B cell (primary cell): ENCODE data around the gene TRMU. TPM values are rescaled to one million over a fixed set of nuclear protein-coding genes. Genes with fewer than 3 reads are reported as not detected.

Source experiments
- ATAC-seq: fragments of 200-7000 bp; cut with Tn5 transposase; one replicate; pipeline ENCODE4 v1.10.0; 2021; ENCODE audit warnings: low read depth, mild to moderate bottlenecking, moderate number of reproducible peaks, moderate library complexity
- CTCF ChIA-PET: fragments of 350-600 bp; sonication (Branson Sonifier 250); formaldehyde crosslinking; loops from one replicate; lab custom pipeline; 2021; ENCODE audit warnings: antibody characterized with exemption, inconsistent platforms; lab: Charles Lee
- POLR2A ChIA-PET: fragments of 350-600 bp; sonication (Branson Sonifier 250); formaldehyde crosslinking; loops from one replicate; lab custom pipeline; 2021; ENCODE audit warnings: antibody characterized with exemption; lab: Charles Lee
- DNase-seq: peaks from one replicate; pipeline ENCODE4 v3.0.0; 2013
- H2AFZ ChIP-seq: 2 replicates; pipeline ENCODE4 v1.6.1; 2012; ENCODE audit warnings: mild to moderate bottlenecking, low read depth, low read length; ENCODE audit not compliant: insufficient read depth, poor library complexity, severe bottlenecking
- H3K27ac ChIP-seq, 2 donors: 1 replicate in 1 of 2; 2 replicates in 1 of 2; pipeline ENCODE4 v1.5.1; 2012 to 2013; ENCODE audit warnings: low read length in 2 of 2, mild to moderate bottlenecking in 2 of 2, moderate library complexity in 1 of 2
- H3K27me3 ChIP-seq, 4 experiments: fragments of 200-600 bp in 1 of 4; sonication (generic) in 1 of 4; replicated peaks in 1 of 4; 1 replicate in 2 of 4; 2 replicates in 2 of 4; pipeline versions ENCODE4 v1.6.1 to v1.7.0; 2013 to 2016; ENCODE audit warnings: low read length in 3 of 4, mild to moderate bottlenecking in 2 of 4, mixed read lengths in 1 of 4, moderate library complexity in 1 of 4; ENCODE audit not compliant: insufficient read depth in 4 of 4, control insufficient read depth in 3 of 4; ENCODE audit errors: control extremely low read depth in 1 of 4
- H3K36me3 ChIP-seq, 2 experiments: replicated peaks in 1 of 2; 1 replicate in 1 of 2; 2 replicates in 1 of 2; pipeline versions ENCODE4 v1.6.1 to v1.7.1; 2013; ENCODE audit warnings: low read length in 1 of 2; ENCODE audit not compliant: insufficient read depth in 2 of 2, control insufficient read depth in 1 of 2; ENCODE audit errors: control extremely low read depth in 1 of 2, extremely low read depth in 1 of 2
- H3K4me1 ChIP-seq, 2 donors: fragments of 200-600 bp in 1 of 2; sonication (generic) in 1 of 2; 1 replicate in 1 of 2; 2 replicates in 1 of 2; pipeline versions ENCODE4 v1.5.1 to v1.6.1; 2013 to 2017; ENCODE audit warnings: low read length in 2 of 2; ENCODE audit not compliant: control insufficient read depth in 2 of 2, insufficient read depth in 2 of 2
- H3K4me2 ChIP-seq: replicated peaks from 2 replicates; pipeline ENCODE3; 2012; ENCODE audit warnings: mild to moderate bottlenecking, low read depth, low read length; ENCODE audit not compliant: poor library complexity, severe bottlenecking
- H3K4me3 ChIP-seq, 5 experiments: fragments of 200-600 bp in 1 of 5; sonication (generic) in 1 of 5; 1 replicate in 3 of 5; 2 replicates in 2 of 5; pipeline versions ENCODE4 v1.5.1 to v1.7.0; 2011 to 2016; ENCODE audit warnings: low read length in 4 of 5, mild to moderate bottlenecking in 4 of 5, low read depth in 2 of 5, control low read depth in 1 of 5, moderate library complexity in 1 of 5; ENCODE audit not compliant: insufficient read depth in 1 of 5; ENCODE audit errors: control extremely low read depth in 1 of 5, extremely low read depth in 1 of 5
- H3K79me2 ChIP-seq: fragments of 200-600 bp; sonication (generic); one replicate; pipeline ENCODE4 v1.6.0; 2016; ENCODE audit warnings: low read length; ENCODE audit not compliant: control insufficient read depth, insufficient read depth
- H3K9ac ChIP-seq: fragments of 200-600 bp; sonication (generic); 2 replicates; pipeline ENCODE4 v1.6.1; 2017; ENCODE audit warnings: mild to moderate bottlenecking, low read length, moderate library complexity
- H3K9me3 ChIP-seq, 3 donors: one replicate each; pipeline versions ENCODE4 v1.6.1 to v1.7.1; 2013; ENCODE audit warnings: low read length in 2 of 3; ENCODE audit not compliant: control insufficient read depth in 2 of 3, insufficient read depth in 1 of 3; ENCODE audit errors: control extremely low read depth in 1 of 3
- H4K20me1 ChIP-seq: 2 replicates; pipeline ENCODE4 v1.6.0; 2012; ENCODE audit warnings: mild to moderate bottlenecking, low read length; ENCODE audit not compliant: insufficient read depth, control insufficient read depth, poor library complexity, severe bottlenecking
- H3K27ac Mint-ChIP-seq: one replicate; pipeline ENCODE4 v1.8.0; 2021; ENCODE audit warnings: mixed read lengths
- H3K27me3 Mint-ChIP-seq: one replicate; pipeline ENCODE4 v1.8.0; 2021; ENCODE audit warnings: mixed read lengths
- H3K4me1 Mint-ChIP-seq: one replicate; pipeline ENCODE4 v1.8.0; 2021; ENCODE audit warnings: mixed read lengths
- H3K4me3 Mint-ChIP-seq: one replicate; pipeline ENCODE4 v1.8.0; 2021; ENCODE audit warnings: mixed read lengths
- H3K9me3 Mint-ChIP-seq: one replicate; pipeline ENCODE4 v1.8.0; 2022; ENCODE audit warnings: mixed read lengths; ENCODE audit not compliant: insufficient read depth
- EZH2 ChIP-seq: IDR thresholded peaks from 2 replicates; pipeline ENCODE4 v1.6.1; 2012; ENCODE audit warnings: borderline replicate concordance, low read depth, mild to moderate bottlenecking, moderate library complexity, low read length; ENCODE audit not compliant: insufficient read depth, poor library complexity, severe bottlenecking
- WGBS: methylation state at CpG from one replicate; pipeline ENCODE4 v1.1.5; 2013; ENCODE audit warnings: missing lambda C conversion rate; ENCODE audit not compliant: insufficient coverage; 5-methylcytosine and 5-hydroxymethylcytosine counted together
- intact Hi-C: fragments of 100-400 bp; cut with micrococcal nuclease; formaldehyde crosslinking; loops from one replicate; pipeline ENCODE4 v1.10.0; 2022
- polyA plus RNA-seq: library from polyadenylated mRNA; depleted of rRNA; stranded (reverse); fragments of >200 nt; gene quantifications from 2 replicates; pipeline ENCODE4 v1.2.3, GENCODE V29; 2012
- total RNA-seq, 2 donors: library from RNA; stranded (reverse); fragments of 120-200 nt in 1 of 2; gene quantifications; 1 replicate in 1 of 2; 2 replicates in 1 of 2; pipeline versions ENCODE4 v1.2.3 to v1.2.4, GENCODE V29; 2013 to 2022
- TF ChIP-seq, protein P1 (sequence below): fragments of 200-600 bp; IDR thresholded peaks from one replicate; pipeline ENCODE4 v1.8.0; 2022; ENCODE audit warnings: antibody characterized with exemption, mild to moderate bottlenecking

TRMU gene
- total and polyA plus RNA-seq, 2 donors (not counting 1 experiment from before 2014, with no cell fraction given): 51.0 to 76.9 TPM

- H3K4me3 Mint-ChIP-seq: no peak overlapping the region
- H4K20me1 ChIP-seq: peaks cover 15% of the 10 kb centered on the region
- H3K9me3 ChIP-seq: peaks cover 0 to 3% (median 0%) of the 10 kb centered on the region in 3 donors
- H3K27me3 Mint-ChIP-seq: no peaks in the 10 kb centered on the region
- H3K79me2 ChIP-seq: no peaks in the 10 kb centered on the region
- peak overlapping the region; percentile 51 for H3K4me2 ChIP-seq
- peaks cover 0 to 39% of the 10 kb centered on the region in 2 experiments for H3K36me3 ChIP-seq
- H2AFZ ChIP-seq: no peak overlapping the region
- H3K9ac ChIP-seq: no peak overlapping the region
- TF ChIP-seq, protein P1, sequence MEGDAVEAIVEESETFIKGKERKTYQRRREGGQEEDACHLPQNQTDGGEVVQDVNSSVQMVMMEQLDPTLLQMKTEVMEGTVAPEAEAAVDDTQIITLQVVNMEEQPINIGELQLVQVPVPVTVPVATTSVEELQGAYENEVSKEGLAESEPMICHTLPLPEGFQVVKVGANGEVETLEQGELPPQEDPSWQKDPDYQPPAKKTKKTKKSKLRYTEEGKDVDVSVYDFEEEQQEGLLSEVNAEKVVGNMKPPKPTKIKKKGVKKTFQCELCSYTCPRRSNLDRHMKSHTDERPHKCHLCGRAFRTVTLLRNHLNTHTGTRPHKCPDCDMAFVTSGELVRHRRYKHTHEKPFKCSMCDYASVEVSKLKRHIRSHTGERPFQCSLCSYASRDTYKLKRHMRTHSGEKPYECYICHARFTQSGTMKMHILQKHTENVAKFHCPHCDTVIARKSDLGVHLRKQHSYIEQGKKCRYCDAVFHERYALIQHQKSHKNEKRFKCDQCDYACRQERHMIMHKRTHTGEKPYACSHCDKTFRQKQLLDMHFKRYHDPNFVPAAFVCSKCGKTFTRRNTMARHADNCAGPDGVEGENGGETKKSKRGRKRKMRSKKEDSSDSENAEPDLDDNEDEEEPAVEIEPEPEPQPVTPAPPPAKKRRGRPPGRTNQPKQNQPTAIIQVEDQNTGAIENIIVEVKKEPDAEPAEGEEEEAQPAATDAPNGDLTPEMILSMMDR: no peak
- TF ChIP-seq EZH2: no peak
- H3K27me3 ChIP-seq: peaks cover 0 to 6% (median 0%) of the 10 kb centered on the region in 4 experiments
- H3K27ac ChIP-seq: no peak overlapping the region
- no peaks in the 10 kb centered on the region for H3K9me3 Mint-ChIP-seq
- intact Hi-C loops: loop anchor here (1.0 to 10.0 kb wide), 2 partner anchors 68 to 175 kb away; no protein-coding TSS in a partner anchor
- no peak overlapping the region for H3K27ac Mint-ChIP-seq
- ATAC-seq (peak; percentile 9), DNase-seq (peak; percentile 84)
- H3K4me3 ChIP-seq: no peak overlapping the region
- H3K4me1 ChIP-seq: peaks cover 4 to 55% of the 10 kb centered on the region in 2 donors
- H3K4me1 Mint-ChIP-seq: peaks cover 19% of the 10 kb centered on the region
- POLR2A ChIA-PET: interaction anchor here (0.5 to 1.0 kb wide), 3 partner anchors 55 to 196 kb away, joined by 3 to 8 read pairs (median 4); no protein-coding TSS in a partner anchor
- 72% methylated on average over 45 of the region's 45 CpGs for WGBS
- CTCF ChIA-PET: interaction anchor here (0.6 to 5.5 kb wide), 38 partner anchors 8 to 390 kb away, joined by 3 to 142 read pairs (median 4); partner anchors contain the start of gene CELSR1
Measured at GRCh38 chr22:46366801-46367706, 31.5 kb downstream of the TRMU start.
